HG03342 (cell line): ENCODE results near the gene RAB1B.

Experiments used
- ATAC-seq: cut with Tn5 transposase; IDR thresholded peaks from one replicate; pipeline ENCODE4 v1.9.1; 2021; ENCODE audit warnings: mild to moderate bottlenecking, moderate library complexity; ENCODE audit not compliant: unreplicated experiment

RAB1B gene

GRCh38 chr11:66282468-66283455, 14.3 kb downstream of the RAB1B start:
- peak; percentile 83 for ATAC-seq

GRCh38 chr11:66283461-66284105, 15.1 kb downstream of the RAB1B start:
- no peak for ATAC-seq

GRCh38 chr11:66284526-66285078, 16.2 kb downstream of the RAB1B start:
- ATAC-seq: no peak

DNA sequence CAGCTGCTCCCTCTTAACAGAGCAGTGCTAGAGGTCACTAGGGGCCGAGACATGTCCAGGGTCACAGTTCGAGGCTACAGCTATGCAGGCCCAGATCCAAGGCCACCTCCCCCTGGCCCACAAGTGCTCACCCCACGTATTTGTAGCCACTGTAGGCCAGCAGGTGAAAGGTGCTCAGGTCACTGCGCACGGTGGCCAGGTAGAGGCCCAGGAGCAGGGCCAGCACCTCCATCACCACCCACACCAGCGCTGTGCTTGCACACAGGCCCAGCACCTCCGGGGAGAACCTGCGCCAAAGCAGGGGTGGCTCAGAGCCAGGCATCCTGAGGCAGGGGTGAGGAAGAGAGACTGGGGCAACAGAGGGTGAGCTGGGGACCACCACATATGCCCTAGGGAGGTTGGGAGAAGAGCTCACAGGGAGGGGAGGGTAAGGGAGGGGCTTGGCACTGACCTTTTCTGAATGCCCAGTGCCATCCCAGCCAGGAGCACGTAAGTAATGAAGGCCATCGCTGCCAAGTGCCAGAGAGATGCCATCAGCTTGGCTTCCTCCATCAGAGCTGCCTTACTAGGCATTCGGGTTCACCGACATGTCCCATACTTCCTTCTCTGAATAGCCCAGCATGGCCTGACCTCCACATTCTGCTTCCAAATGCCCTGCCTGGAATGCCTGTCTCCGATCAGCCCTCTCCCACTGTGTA, 17.0 kb downstream of the RAB1B start:
- no peak for ATAC-seq

- no peak for ATAC-seq
Observed at GRCh38 chr11:66286699-66287098, 18.3 kb downstream of the RAB1B start.

GRCh38 chr11:66287211-66287888, 18.9 kb downstream of the RAB1B start:
- ATAC-seq: no peak

DNA sequence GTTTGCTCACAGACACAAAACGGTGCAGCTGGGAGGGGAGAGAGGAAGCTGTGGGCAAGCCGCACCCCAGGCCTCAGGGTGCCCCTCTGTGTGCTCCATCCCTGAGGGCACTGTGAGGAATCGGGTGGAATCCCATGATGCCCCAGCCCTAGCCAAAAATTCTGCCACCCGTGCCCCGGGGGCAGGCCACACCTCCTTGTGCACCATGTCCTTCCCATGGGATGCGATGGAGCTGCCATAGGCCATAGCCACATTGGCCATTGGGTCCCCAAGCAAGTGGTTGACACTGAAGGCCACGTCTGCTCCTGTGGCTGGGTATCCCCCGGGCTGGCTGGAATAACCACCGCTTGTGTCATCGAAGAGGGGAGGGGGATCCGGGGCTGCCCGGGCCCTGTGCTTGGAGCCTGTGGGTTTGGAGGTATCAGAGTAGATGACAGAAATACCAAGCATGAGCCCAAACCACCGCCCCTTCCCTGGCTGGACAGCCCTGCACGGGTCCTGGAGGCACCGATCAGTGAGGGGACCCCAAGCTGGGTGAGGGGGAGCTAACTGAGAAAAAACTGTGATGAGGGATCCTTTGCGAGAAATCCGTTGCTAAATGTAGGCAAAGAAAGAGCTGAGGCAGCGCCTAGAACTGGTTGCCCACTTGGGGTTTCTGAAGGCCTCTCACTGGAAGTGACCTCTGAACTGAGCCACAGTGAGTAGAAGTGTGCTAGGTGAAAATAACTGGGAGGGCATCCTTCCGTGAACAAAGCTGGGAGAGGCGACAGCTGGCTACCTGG, 19.6 kb downstream of the RAB1B start:
- peak; percentile 1 for ATAC-seq

GRCh38 chr11:66288671-66289547, 20.5 kb downstream of the RAB1B start, which contains the start of gene YIF1A:
Gene YIF1A, minus strand, starts transcription at chr11:66289143. Its CDS starts 158 bp downstream, at chr11:66288985.
- peak; percentile 85 for ATAC-seq

GRCh38 chr11:66289548-66290329, 21.3 kb downstream of the RAB1B start:
- peak; percentile 32 for ATAC-seq

GRCh38 chr11:66290330-66290621, 21.8 kb downstream of the RAB1B start:
- no peak for ATAC-seq

- ATAC-seq: no peak
Observed at GRCh38 chr11:66291303-66291705, 22.9 kb downstream of the RAB1B start.

GRCh38 chr11:66291706-66292542, 23.5 kb downstream of the RAB1B start, which contains the start of gene TMEM151A:
Gene TMEM151A, plus strand, starts transcription at chr11:66291894. Its CDS starts 120 bp downstream, at chr11:66292014.
- no peak for ATAC-seq

DNA sequence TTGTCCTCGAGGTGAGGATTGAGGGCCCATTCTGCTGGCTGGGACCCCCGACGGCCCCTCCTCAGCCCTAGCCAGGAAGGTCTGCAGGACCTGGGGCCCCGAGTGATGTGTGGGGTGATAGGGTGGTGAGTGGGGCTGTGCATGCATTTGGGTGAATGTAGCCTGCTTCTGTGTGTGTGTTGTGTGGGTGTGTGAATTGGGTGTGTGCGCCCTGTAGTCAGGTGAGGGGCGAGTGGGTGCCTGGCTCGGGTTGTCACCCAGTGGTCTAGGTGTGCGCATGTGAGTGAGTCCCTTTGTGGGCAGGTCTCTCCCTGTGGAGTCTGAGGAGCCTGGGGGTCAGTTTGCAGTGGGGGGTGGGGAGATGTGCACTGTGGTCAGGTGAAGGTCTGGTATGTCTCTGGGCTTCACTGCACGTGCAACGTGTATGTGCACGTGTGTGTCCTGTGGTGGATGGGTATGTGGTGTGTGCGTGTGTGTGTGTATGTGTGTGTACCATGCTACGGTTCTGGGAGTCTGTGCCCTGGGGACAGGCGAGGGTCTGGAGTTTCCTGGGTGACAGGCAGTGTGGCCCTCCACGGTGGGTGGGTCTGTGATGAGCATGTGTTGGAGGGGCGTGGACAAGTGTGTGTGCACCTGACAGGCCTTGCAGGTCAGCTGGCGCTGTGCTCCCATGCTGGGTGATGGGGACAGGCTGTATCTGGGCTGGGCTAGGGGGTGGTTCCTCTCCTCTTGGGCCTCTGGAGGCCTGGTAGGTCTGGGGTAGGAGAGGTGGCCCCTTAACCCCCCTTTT, 24.3 kb downstream of the RAB1B start:
- no peak for ATAC-seq

- no peak for ATAC-seq
Observed at GRCh38 chr11:66293352-66293751, 24.9 kb downstream of the RAB1B start.

- no peak for ATAC-seq
Observed at GRCh38 chr11:66293777-66294625, 25.6 kb downstream of the RAB1B start.
